Endothelial cell of coronary artery (primary cell): ENCODE measurements around the gene CLEC12A. TPM values are rescaled to one million over a fixed set of nuclear protein-coding genes. Genes with fewer than 3 reads are reported as not detected.

Source experiments
- total RNA-seq: library from RNA; depleted of rRNA; stranded (reverse); fragments of >200 nt; gene quantifications from 2 replicates; pipeline ENCODE4 v1.2.3, GENCODE V29; 2014

The CLEC12A gene
- not detected in 2 replicates for total RNA-seq

GRCh38 chr12:9971181-9971580, at the start of gene CLEC12A:
Gene CLEC12A (plus strand): TSS chr12:9971409. CDS start chr12:9971597, 188 bp downstream.

GRCh38 chr12:9932270-9932669, 38.9 kb upstream of the CLEC12A start, which contains the start of gene CLEC2A:
Gene CLEC2A (minus strand): TSS chr12:9932370. CDS start chr12:9932329, 41 bp downstream.

GRCh38 chr12:9999016-9999415, 27.8 kb downstream of the CLEC12A start, which contains the start of gene CLEC1B:
Gene CLEC1B (minus strand): TSS chr12:9999121. CDS start chr12:9999100, 21 bp downstream.

GRCh38 chr12:10030446-10030845, 59.2 kb downstream of the CLEC12A start, which contains the start of gene CLEC9A:
Gene CLEC9A (plus strand): TSS chr12:10030682. CDS start chr12:10052688, 22,006 bp downstream.

Other genes starting within 250 kb of the CLEC12A start
- not detected in 2 replicates for gene CLECL1, start 238.3 kb upstream of the CLEC12A start, total RNA-seq
- 0.18 and 0.28 TPM in 2 replicates for gene CD69, start 210.5 kb upstream of the CLEC12A start, total RNA-seq
- gene KLRF1, start 143.9 kb upstream of the CLEC12A start, total RNA-seq: not detected in 2 replicates
- gene CLEC2B, start 102.1 kb upstream of the CLEC12A start, total RNA-seq: 10.3 and 36.7 TPM in 2 replicates
- gene KLRF2, start 89.9 kb upstream of the CLEC12A start, total RNA-seq: not detected in 2 replicates
- not detected in 2 replicates for gene CLEC2A, start 39.0 kb upstream of the CLEC12A start, total RNA-seq
- gene CLEC1B, start 27.7 kb downstream of the CLEC12A start, total RNA-seq: not detected in 2 replicates
- 0.09 and 0.45 TPM in 2 replicates for gene CLEC12B, start 39.2 kb downstream of the CLEC12A start, total RNA-seq
- not detected in 2 replicates for gene CLEC9A, start 59.3 kb downstream of the CLEC12A start, total RNA-seq
- 2.4 and 15.2 TPM in 2 replicates for gene CLEC1A, start 127.6 kb downstream of the CLEC12A start, total RNA-seq
- gene CLEC7A, start 158.8 kb downstream of the CLEC12A start, total RNA-seq: 0.09 and 0.18 TPM in 2 replicates
- not detected in 2 replicates for gene OLR1, start 200.7 kb downstream of the CLEC12A start, total RNA-seq
- not detected in 2 replicates for gene TMEM52B, start 207.6 kb downstream of the CLEC12A start, total RNA-seq
- gene GABARAPL1, start 241.5 kb downstream of the CLEC12A start, total RNA-seq: 38.8 and 52.2 TPM in 2 replicates